HepG2 (cell line): Measurements from ENCODE around the gene COL5A1. TPM values are rescaled to one million over a fixed set of nuclear protein-coding genes. Genes with fewer than 3 reads are reported as not detected.

ENCODE experiments used
- ATAC-seq: fragments of 200-7000 bp; cut with Tn5 transposase; 3 replicates; pipeline ENCODE4 v1.9.1; 2020; ENCODE audit warnings: mild to moderate bottlenecking, moderate library complexity
- BruUV-seq: library from RNA; stranded (reverse); fragments of 400-500 nt; replicated peaks from 2 replicates; lab custom pipeline; 2021; lab: Mats Ljungman, UMichigan
- CTCF ChIA-PET: fragments of 300-600 bp; formaldehyde crosslinking; extraction: SDS; loops from one replicate; lab custom pipeline; 2021; ENCODE audit warnings: low total read pairs, inconsistent platforms, low intra/inter-chr PET ratio; lab: Yijun Ruan, JAX
- POLR2A ChIA-PET: fragments of 350-600 bp; sonication (Branson Sonifier 250); formaldehyde crosslinking; loops from one replicate; lab custom pipeline; 2020; ENCODE audit warnings: antibody characterized with exemption, inconsistent platforms; lab: Yijun Ruan, JAX
- DNase-seq: peaks from one replicate; pipeline ENCODE4 v3.0.0-alpha.2; 2015; ENCODE audit warnings: low spot score
- FAIRE-seq: peaks from 3 replicates; lab custom pipeline; 2011; peaks lifted over from hg19 to GRCh38; lab: Jason Lieb, UNC
- H2AFZ ChIP-seq: one replicate; pipeline ENCODE4 v1.6.1; 2011; ENCODE audit warnings: low read length, inconsistent platforms
- H3K27ac ChIP-seq: fragments of 300-600 bp; 3 replicates; pipeline ENCODE4 v1.8.0; 2011; ENCODE audit warnings: mixed run types, mild to moderate bottlenecking, mixed read lengths, low read length, inconsistent platforms; ENCODE audit not compliant: insufficient read depth; ENCODE audit errors: extremely low read length
- H3K27me3 ChIP-seq, 2 experiments: fragments of 200-600 bp in 1 of 2; 2 replicates in 1 of 2; 3 replicates in 1 of 2; pipeline versions ENCODE4 v1.6.0 to v1.8.0; 2011; ENCODE audit warnings: low read length in 2 of 2, mild to moderate bottlenecking in 2 of 2, moderate library complexity in 2 of 2, inconsistent platforms in 1 of 2; ENCODE audit not compliant: insufficient read depth in 2 of 2, control insufficient read depth in 1 of 2
- H3K36me3 ChIP-seq, 2 experiments: fragments of 200-600 bp in 1 of 2; replicated peaks in 1 of 2; 2 replicates in 1 of 2; 3 replicates in 1 of 2; pipeline versions ENCODE4 v1.5.1 to v1.8.0; 2011; ENCODE audit warnings: low read length in 2 of 2, inconsistent platforms in 1 of 2; ENCODE audit not compliant: insufficient read depth in 2 of 2, control insufficient read depth in 1 of 2
- H3K4me1 ChIP-seq: 2 replicates; pipeline ENCODE4 v1.5.1; 2012; ENCODE audit warnings: low read length, inconsistent platforms; ENCODE audit not compliant: insufficient read depth
- H3K4me2 ChIP-seq: 2 replicates; pipeline ENCODE4 v1.6.0; 2011; ENCODE audit warnings: low read depth, low read length, inconsistent platforms
- H3K4me3 ChIP-seq, 3 experiments: fragments of 200-600 bp in 1 of 3; sonication (generic), shearing (Covaris generic) in 1 of 3; replicated peaks in 1 of 3; 2 replicates each; pipeline ENCODE4 v1.5.1; 2011 to 2016; ENCODE audit warnings: low read length in 3 of 3, inconsistent platforms in 2 of 3, low read depth in 2 of 3, mild to moderate bottlenecking in 2 of 3, control low read depth in 1 of 3, mixed read lengths in 1 of 3; ENCODE audit not compliant: insufficient read depth in 1 of 3
- H3K79me2 ChIP-seq: one replicate; pipeline ENCODE4 v1.6.1; 2011; ENCODE audit warnings: low read length, inconsistent platforms; ENCODE audit not compliant: insufficient read depth
- H3K9ac ChIP-seq: 2 replicates; pipeline ENCODE4 v1.6.0; 2011; ENCODE audit warnings: mild to moderate bottlenecking, low read depth, low read length, inconsistent platforms; ENCODE audit not compliant: insufficient read depth
- H3K9me3 ChIP-seq: 2 replicates; pipeline ENCODE4 v1.5.1; 2012; ENCODE audit warnings: mild to moderate bottlenecking, low read length
- H4K20me1 ChIP-seq: 2 replicates; pipeline ENCODE4 v1.6.0; 2011; ENCODE audit warnings: inconsistent platforms, mild to moderate bottlenecking, low read length, moderate library complexity; ENCODE audit not compliant: insufficient read depth
- CC2D1A ChIP-seq: sonication (generic); formaldehyde crosslinking; IDR thresholded peaks from 2 replicates; pipeline ENCODE4 v1.8.1; 2023; ENCODE audit warnings: mild to moderate bottlenecking, missing genetic modification reagents
- MBD4 ChIP-seq: IDR thresholded peaks from 2 replicates; pipeline ENCODE4 v1.6.1; 2012; ENCODE audit warnings: low read length, inconsistent platforms, borderline replicate concordance
- MBNL3 ChIP-seq: fragments of 250-450 bp; sonication (Bioruptor Pico); conservative IDR thresholded peaks from 2 replicates; pipeline ENCODE4 v1.8.0; 2022; ENCODE audit warnings: mild to moderate bottlenecking, inconsistent platforms
- SMAD3 ChIP-seq: sonication (generic); formaldehyde crosslinking; IDR thresholded peaks from 2 replicates; pipeline ENCODE4 v1.4.0; 2020; ENCODE audit warnings: missing genetic modification reagents
- SSRP1 ChIP-seq: IDR thresholded peaks from 2 replicates; pipeline ENCODE4 v1.6.1; 2016; ENCODE audit warnings: control low read depth
- ZFP36L2 ChIP-seq: sonication (generic); formaldehyde crosslinking; IDR thresholded peaks from 2 replicates; pipeline ENCODE4 v1.4.0; 2020; ENCODE audit warnings: missing genetic modification reagents
- ZNF138 ChIP-seq: sonication (generic); formaldehyde crosslinking; IDR thresholded peaks from 2 replicates; pipeline ENCODE4 v1.5.0; 2020; ENCODE audit warnings: mild to moderate bottlenecking, low read depth, missing genetic modification reagents
- ZNF292 ChIP-seq: sonication (generic); formaldehyde crosslinking; IDR thresholded peaks from 2 replicates; pipeline ENCODE4 v1.8.1; 2022; ENCODE audit warnings: mild to moderate bottlenecking, low read depth, missing genetic modification reagents, borderline replicate concordance
- ZNF451 ChIP-seq: sonication (generic); formaldehyde crosslinking; IDR thresholded peaks from 2 replicates; pipeline ENCODE4 v1.5.0; 2020; ENCODE audit warnings: mild to moderate bottlenecking, missing genetic modification reagents
- ZNF556 ChIP-seq: sonication (generic); formaldehyde crosslinking; IDR thresholded peaks from 2 replicates; pipeline ENCODE4 v1.4.0; 2020; ENCODE audit warnings: mild to moderate bottlenecking, missing genetic modification reagents, borderline replicate concordance
- ZNF746 ChIP-seq: sonication (generic); formaldehyde crosslinking; IDR thresholded peaks from 2 replicates; pipeline ENCODE4 v1.8.0; 2022; ENCODE audit warnings: mild to moderate bottlenecking, missing genetic modification reagents
- WGBS: methylation state at CpG from one replicate; pipeline ENCODE4 v1.1.6; 2017; ENCODE audit warnings: low lambda C conversion rate; 5-methylcytosine and 5-hydroxymethylcytosine counted together
- in situ Hi-C: cut with HindIII; loops from 2 replicates; pipeline ENCODE4 v1.10.0; 2017; ENCODE audit warnings: low pct_unique_long_range_greater_than_20kb; ENCODE audit not compliant: extremely low pct_ligation_motif_present
- intact Hi-C: fragments of 100-400 bp; cut with micrococcal nuclease; formaldehyde crosslinking; loops from one replicate; pipeline ENCODE4 v1.10.0; 2022; ENCODE audit not compliant: unreplicated experiment
- polyA plus RNA-seq, 8 experiments: library from polyadenylated mRNA; depleted of rRNA in 3 of 8; stranded (reverse) in 7 of 8; unstranded in 1 of 8; fragments of >200 nt; fragmentation: Illumina TruSeq in 4 of 8; extraction: Trizol in 4 of 8; gene quantifications; 2 replicates each; pipeline versions ENCODE4 v1.2.1 to v1.2.3, GENCODE V29; 2011 to 2016; ENCODE audit warnings: low read depth in 4 of 8, missing spikeins in 1 of 8, mixed read lengths in 1 of 8; ENCODE audit not compliant: insufficient read depth in 1 of 8
- total RNA-seq, 5 experiments: library from RNA; depleted of rRNA; stranded (reverse); fragments of >200 nt; fragmentation: Illumina TruSeq; extraction: Trizol; gene quantifications; 2 replicates each; pipeline ENCODE4 v1.2.3, GENCODE V29; 2016; ENCODE audit warnings: low read depth in 1 of 5

The COL5A1 gene
- total and polyA plus RNA-seq, 2 of the 13 experiments (the other 11 are each of a cell fraction or from before 2014, with no cell fraction given), result not detected

DNA sequence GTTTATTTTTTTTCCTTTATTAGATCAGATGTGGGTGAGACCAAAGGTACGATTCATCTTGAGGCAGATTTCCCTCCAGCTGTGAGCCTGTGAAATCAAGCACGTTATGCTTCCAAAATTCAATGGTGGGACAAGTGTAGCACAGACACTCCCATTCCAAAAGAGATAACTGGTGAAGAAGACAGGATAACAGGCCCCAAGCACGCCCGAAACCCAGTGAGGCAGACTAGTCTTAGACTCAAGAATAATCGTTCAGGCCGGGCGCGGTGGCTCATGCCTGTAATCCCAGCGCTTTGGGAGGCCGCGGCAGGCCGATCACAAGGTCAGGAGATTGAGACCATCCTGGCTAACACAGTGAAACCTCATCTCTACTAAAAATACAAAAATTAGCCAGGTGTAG, 36.8 kb upstream of the COL5A1 start:
- Histone ChIP-seq H3K27me3 (peaks cover 0 to 36% of the 10 kb centered on the region in 2 experiments; a peak in 2 of 5 replicates), H3K4me2 (no peak overlapping the region), H2AFZ (no peak overlapping the region), H3K9ac (no peak overlapping the region), H3K4me3 (no peak overlapping the region), H3K79me2 (no peaks in the 10 kb centered on the region), H3K27ac (no peak overlapping the region), H3K4me1 (no peaks in the 10 kb centered on the region), H3K36me3 (no peaks in the 10 kb centered on the region), H3K9me3 (no peaks in the 10 kb centered on the region), H4K20me1 (0 out of 2 replicates have a peak, but pooled peaks cover 2% of the 10 kb centered on the region)
- 24% methylated on average over 2 of the region's 12 CpGs for WGBS
- FAIRE-seq (no peak), DNase-seq (no peak), ATAC-seq (no peak)
- intact Hi-C loops, result no loop called here
- TF ChIP-seq ZNF292 (CRISPR knock-in tag) (no peak), ZNF746 (CRISPR knock-in tag) (no peak), ZNF451 (CRISPR knock-in tag) (no peak), ZFP36L2 (no peak), MBD4 (no peak)
- ChIA-PET CTCF (no interaction called here), POLR2A (no interaction called here)
- in situ Hi-C loops, result no loop called here
- BruUV-seq, result no TSS peak

DNA sequence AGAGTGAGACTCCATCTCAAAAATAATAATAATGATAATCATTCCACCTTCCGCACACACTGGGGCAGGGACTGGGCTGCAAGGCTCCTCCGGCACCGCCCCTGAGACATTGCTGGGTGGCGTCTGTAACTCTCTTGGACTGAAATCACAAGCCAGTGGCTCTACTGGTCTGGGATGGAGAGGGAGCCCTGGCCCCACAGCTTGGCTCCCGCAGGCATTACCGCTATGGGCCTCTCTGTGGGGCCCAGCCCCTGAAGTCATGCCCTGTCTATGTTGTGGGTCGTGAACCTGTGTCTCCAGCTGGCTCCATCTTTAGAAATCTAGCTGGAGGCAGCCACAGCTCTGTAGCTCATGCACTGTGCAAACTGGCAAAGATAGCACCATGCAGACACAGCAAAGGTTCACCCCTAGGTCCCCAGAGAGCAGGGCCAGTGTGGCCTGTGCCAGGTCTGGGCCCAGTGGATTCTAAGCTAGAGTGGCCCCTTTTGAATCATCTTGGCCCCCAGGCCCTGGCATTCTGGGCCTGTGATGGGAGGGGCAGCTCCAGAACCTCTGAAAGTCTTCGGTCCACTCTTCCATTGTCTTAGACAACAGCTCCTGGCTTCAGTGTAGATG, 36.1 kb upstream of the COL5A1 start:
- H2AFZ ChIP-seq, result no peak overlapping the region
- no peaks in the 10 kb centered on the region for H3K79me2 ChIP-seq
- DNase-seq (no peak), ATAC-seq (no peak), FAIRE-seq (no peak)
- no peaks in the 10 kb centered on the region for H3K36me3 ChIP-seq
- no peaks in the 10 kb centered on the region for H3K4me1 ChIP-seq
- POLR2A ChIA-PET, result no interaction called here
- no peak overlapping the region for H3K9ac ChIP-seq
- TF ChIP-seq SSRP1 (no peak), ZNF138 (CRISPR knock-in tag) (no peak), ZNF556 (CRISPR knock-in tag) (no peak), MBNL3 (CRISPR knock-in tag) (no peak), SMAD3 (CRISPR knock-in tag) (no peak), CC2D1A (no peak)
- H3K27me3 ChIP-seq, result peaks cover 0 to 32% of the 10 kb centered on the region in 2 experiments; a peak in 2 of 5 replicates
- intact Hi-C loops (no loop called here), in situ Hi-C loops (no loop called here)
- 36% methylated on average over 2 of the region's 8 CpGs for WGBS
- no TSS peak for BruUV-seq
- CTCF ChIA-PET, result no interaction called here
- no peak overlapping the region for H3K4me3 ChIP-seq
- no peak overlapping the region for H3K4me2 ChIP-seq
- no peaks in the 10 kb centered on the region for H3K9me3 ChIP-seq
- H3K27ac ChIP-seq, result no peak overlapping the region
- H4K20me1 ChIP-seq, result 0 out of 2 replicates have a peak, but pooled peaks cover 2% of the 10 kb centered on the region
